Muscle of arm (tissue), 14 donors: Measurements from ENCODE around the gene NANOG. TPM values are rescaled to one million over a fixed set of nuclear protein-coding genes. Genes with fewer than 3 reads are reported as not detected.
"Not testable (repeated sequence)": the region's sequence is repeated elsewhere in the genome, so short reads cannot be mapped to it uniquely, and the experiment has no call there.

Experiments
- DNase-seq: peaks from one replicate; pipeline ENCODE4 v3.0.0-alpha.2; 2013
- long read RNA-seq, 11 donors: transcript quantifications; one replicate each; lab custom pipeline, GENCODE V29; 2026
- polyA plus RNA-seq, 12 donors: library from polyadenylated mRNA; unstranded; fragments of 120-200 nt; gene quantifications; one replicate each; pipeline ENCODE4 v1.2.1, GENCODE V29; 2013; ENCODE audit not compliant: insufficient read length in 12 of 12

The NANOG gene
- polyA plus RNA-seq = under 1 TPM in 9 of 12 donors, not detected in 3; 0.08 to 0.65 (median 0.36) TPM
- long read RNA-seq, donor 1 = 0 reads
- long read RNA-seq, donor 2 = 0 reads
- long read RNA-seq, donor 3 = 0 reads
- long read RNA-seq, donor 4 = 0 reads
- long read RNA-seq, donor 5 = 0 reads
- long read RNA-seq, donor 6 = 0 reads
- long read RNA-seq, donor 7 = 0 reads
- long read RNA-seq, donor 8 = 0 reads
- long read RNA-seq, donor 9 = 0 reads
- long read RNA-seq, donor 10 = 0 reads
- long read RNA-seq, donor 11 = 0 reads

DNA sequence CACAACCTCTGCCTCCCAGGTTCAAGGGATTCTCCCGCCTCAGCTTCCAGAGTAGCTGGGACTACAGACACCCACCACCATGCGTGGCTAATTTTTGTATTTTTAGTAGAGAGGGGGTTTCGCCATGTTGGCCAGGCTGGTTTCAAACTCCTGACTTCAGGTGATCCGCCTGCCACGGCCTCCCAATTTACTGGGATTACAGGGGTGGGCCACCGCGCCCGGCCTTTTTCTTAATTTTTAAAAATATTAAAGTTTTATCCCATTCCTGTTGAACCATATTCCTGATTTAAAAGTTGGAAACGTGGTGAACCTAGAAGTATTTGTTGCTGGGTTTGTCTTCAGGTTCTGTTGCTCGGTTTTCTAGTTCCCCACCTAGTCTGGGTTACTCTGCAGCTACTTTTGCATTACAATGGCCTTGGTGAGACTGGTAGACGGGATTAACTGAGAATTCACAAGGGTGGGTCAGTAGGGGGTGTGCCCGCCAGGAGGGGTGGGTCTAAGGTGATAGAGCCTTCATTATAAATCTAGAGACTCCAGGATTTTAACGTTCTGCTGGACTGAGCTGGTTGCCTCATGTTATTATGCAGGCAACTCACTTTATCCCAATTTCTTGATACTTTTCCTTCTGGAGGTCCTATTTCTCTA, at the start of gene NANOG:
TSS of gene NANOG (plus strand) at position 519 of the 645 bp plus-strand sequence. CDS start 213 bp downstream, outside the sequence.
- not testable (repeated sequence) for DNase-seq

- DNase-seq = no peak
Measured at GRCh38 chr12:7747246-7747645, 42.0 kb upstream of the NANOG start, which contains the start of gene CLEC4C. TSS of gene CLEC4C (minus strand) at chr12:7747375. CDS start at chr12:7747348, 27 bp downstream.

DNA sequence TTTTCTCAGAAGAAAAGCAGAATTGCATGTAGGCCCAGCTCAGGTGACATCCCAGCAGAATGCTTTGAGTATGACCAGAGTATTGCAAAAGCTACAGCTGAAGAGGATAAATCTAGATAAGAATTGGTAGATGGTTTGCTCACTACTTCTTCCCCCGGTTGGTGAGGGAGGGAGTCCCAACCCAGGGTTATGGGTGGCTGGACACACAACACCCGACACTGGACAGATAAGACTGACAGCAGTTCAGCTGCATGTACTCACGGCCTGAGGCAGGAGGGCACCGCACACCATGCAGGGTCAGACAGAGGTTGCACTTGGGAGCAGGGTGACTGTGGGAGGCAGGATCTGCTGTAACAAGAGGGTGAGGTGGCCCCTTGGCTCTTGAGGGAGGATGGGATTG, 40.4 kb upstream of the NANOG start:
- no peak for DNase-seq

DNA sequence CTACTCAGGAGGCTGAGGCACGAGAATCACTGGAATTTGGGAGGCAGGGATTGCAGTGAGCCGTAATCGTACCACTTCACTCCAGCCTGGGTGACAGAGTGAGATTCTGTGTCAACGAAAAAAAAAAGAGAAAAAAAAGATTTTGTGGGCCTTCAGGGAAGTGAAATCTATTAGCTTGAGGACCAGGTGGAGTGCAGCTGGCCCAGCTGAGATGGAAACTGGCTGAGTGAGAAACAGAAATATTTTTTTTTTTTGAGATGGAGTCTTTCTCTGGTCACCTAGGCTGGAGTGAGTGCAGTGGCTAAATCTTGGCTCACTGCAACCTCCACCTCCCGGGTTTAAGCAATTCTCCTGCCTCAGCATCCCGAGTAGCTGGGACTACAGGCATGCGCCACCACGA, 39.8 kb upstream of the NANOG start:
- no peak for DNase-seq

- no peak for DNase-seq
Measured at GRCh38 chr12:7750350-7750749, 38.9 kb upstream of the NANOG start.

DNA sequence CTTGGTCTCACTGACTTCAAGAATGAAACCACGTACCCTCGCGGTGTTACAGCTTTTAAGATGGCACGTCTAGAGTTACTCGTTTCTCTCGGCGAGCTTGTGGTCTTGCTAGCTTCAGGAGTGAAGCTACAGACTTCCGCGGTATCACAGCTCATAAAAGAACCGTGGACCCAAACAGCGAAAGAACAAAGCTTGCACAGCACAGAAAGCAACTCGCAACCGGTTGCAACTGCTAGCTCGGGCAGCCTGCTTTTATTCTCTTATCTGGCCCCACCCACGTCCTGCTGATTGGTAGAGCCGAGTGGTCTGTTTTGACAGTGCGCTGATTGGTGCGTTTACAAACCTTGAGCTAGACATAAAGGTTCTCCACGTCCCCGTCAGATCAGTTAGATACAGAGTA, 37.8 kb upstream of the NANOG start:
- DNase-seq = no peak

- DNase-seq = not testable (repeated sequence)
Measured at GRCh38 chr12:7751941-7752922, 37.0 kb upstream of the NANOG start.

GRCh38 chr12:7755668-7756067, 33.5 kb upstream of the NANOG start:
- DNase-seq = not testable (repeated sequence)

- DNase-seq = no peak
Measured at GRCh38 chr12:7756993-7757392, 32.2 kb upstream of the NANOG start.

DNA sequence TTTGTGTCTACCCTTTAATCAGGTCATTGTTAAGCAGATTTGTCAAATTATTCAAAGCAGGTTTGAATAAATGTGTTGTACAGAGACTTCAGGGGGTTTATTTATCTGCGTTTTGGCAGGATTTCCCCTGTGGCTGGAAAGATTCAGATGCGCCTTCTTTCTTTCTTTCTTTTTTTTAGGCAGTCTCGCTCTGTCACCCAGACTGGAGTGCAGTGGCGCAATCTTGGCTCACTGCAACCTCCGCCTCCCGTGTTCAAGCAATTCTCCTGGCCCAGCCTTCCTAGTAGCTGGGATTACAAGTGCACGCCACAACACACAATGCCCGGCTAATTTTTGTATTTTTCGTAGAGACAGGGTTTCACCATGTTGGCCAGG, 30.4 kb upstream of the NANOG start:
- no peak for DNase-seq

GRCh38 chr12:7769999-7770398, 19.2 kb upstream of the NANOG start:
- DNase-seq = no peak

- DNase-seq = no peak
Measured at GRCh38 chr12:7781274-7781673, 7.9 kb upstream of the NANOG start.

DNA sequence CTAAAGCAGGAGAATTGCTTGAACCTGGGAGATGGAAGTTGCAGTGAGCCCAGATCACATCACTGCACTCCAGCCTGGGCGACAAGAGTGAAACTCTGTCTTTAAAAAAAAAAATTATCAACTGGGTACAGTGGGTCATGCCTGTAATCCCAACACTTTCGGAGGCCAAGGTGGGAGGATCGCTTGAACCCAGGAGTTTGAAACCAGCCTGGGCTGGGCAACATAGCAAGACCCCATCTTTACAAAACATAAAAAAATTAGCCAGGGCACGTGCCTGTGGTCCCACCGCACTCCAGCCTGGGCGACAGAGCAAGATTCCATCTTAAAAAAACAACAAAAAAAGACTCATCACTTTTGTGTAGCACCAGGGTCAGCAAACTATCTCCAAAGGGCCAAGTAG, 7.1 kb upstream of the NANOG start:
- no peak for DNase-seq

DNA sequence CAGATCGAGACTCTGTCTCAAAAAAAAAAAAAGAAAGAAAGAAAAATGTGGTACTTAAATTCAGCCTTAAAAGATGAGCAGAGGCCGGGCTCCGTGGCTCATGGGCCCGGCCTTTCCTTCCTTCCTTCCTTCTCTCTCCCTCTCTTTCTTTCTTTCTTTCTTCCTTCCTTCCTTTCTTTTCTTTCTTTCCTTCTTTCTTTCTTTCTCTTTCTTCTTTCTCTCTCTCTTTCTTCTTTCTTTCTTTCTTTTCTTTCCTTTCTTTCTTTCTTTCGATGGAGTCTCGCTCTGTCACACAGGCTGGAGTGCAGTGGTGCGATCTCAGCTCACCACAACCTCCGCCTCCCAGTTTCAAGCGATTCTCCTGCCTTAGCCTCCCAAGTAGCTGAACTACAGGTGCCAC, 5.8 kb upstream of the NANOG start:
- not testable (repeated sequence) for DNase-seq

- no peak for DNase-seq
Measured at GRCh38 chr12:7784701-7785100, 4.5 kb upstream of the NANOG start.

GRCh38 chr12:7787574-7788293, 1.5 kb upstream of the NANOG start:
- DNase-seq = no peak

DNA sequence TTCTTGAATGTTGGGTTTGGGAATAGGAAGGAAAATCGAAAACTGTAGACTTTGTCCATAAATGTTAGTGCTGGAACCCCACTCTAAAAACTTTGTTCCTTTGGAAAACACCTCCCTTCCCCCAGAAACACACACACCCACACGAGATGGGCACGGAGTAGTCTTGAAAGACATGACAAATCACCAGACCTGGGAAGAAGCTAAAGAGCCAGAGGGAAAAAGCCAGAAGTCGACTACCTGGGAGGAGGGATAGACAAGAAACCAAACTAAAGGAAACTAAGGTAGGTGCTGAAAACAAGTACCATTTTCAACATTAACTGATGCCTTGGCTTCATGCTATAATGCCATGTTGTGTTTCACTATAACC, 925 bp upstream of the NANOG start:
- no peak for DNase-seq

DNA sequence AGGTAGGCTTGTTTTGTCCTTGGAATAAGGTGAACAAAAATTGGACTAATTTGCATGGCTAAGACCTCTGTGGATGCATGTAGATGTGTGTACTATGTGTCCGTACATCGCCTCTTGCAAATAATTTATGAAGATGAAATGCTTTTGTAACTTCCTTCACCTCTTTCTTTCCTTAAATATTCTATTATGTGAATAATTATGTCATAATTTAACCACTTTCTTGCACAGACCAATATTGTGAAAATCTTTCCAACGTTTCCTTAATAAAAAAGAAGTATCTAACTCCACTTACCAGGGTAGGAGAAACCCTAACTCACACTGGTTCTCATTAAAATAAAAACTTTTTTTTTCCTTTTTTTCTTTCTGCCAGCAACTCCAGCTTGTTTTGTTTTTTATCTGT, 4.0 kb downstream of the NANOG start:
- no peak for DNase-seq

DNA sequence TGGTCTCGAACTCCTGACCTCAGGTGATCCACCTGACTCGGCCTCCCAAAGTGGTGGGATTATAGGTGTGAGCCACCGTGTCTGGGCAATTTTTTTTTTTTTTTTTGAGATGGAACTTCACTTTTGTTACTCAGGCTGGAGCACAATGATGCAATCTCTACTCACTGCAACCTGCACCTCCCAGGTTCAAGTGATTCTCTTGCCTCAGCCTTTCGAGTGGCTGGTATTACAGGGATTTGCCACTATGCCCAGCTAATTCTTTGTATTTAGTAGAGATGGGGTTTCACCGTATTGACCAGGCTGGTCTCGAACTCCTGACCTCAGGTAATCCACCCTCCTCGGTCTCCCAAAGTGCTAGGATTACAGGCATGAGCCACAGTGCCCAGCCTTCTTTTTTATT, 8.1 kb downstream of the NANOG start:
- DNase-seq = not testable (repeated sequence)

DNA sequence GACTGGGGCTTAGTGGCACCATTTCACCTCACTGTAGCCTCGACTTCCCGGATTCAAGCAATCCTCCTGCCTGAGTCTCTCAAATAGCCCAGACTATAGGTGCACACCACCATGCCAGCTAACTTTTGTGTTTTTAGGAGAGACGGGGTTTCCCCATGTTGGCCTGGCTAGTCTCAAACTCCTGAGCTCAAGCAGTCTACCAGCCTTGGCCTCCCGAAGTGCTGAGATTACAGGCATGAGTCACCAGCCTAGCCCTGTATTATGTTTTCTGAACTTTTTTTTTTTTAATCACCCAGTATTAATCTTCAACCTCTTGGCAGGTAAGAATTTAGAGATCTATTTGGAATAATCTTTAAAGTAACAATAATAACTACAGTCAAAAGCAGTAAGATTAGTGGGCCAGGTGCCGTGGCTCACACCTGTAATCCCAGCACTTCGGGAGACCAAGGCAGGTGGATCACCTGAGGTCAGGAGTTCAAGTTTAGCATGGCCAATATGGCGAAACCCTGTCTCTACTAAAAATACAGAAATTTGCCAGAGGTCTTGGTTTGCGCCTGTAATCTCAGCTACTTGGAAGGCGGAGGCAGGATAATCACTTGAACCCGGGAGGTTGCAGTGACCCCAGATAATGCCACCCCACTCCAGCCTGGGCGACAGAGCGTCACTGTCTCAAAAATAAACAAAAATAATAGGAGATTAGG, 8.6 kb downstream of the NANOG start:
- no peak for DNase-seq

DNA sequence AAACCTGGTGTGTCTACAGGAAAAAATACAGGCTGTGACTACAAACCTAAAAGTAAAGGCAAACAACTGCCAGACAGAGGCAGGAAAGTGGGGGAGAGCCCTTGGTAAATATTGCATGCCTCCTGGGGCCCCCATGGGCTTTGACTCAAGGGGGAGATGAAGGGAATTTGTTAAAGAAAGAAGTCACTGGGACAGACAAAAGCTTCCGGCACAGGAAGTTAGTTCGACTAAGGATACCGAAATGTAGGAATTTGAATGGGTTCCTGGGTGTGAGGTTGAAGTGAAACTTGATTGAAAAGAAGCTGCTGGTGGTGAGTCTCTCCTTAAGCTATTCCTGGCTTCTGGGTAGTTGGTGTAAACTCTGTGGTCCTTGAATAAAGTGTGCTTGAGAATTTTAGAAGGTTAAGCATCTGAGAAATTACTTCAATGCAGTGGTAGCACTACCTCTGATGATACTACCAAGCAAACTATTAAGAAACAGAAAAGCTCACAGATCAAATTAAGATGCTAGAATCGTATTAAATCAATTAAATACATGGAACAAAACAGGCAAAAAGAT, 9.6 kb downstream of the NANOG start:
- not testable (repeated sequence) for DNase-seq
